Calu3 (cell line): ENCODE data around the gene PRR11. TPM values are rescaled to one million over a fixed set of nuclear protein-coding genes. Genes with fewer than 3 reads are reported as not detected.

Experiments
- BruUV-seq: library from RNA; stranded (reverse); fragments of 400-500 nt; replicated peaks from 2 replicates; lab custom pipeline; 2021; lab: Mats Ljungman, UMichigan
- CTCF ChIA-PET: fragments of 300-600 bp; sonication (Branson Sonifier 250); formaldehyde crosslinking; loops from one replicate; lab custom pipeline; 2022; ENCODE audit warnings: antibody characterized with exemption; lab: Charles Lee
- DNase-seq: peaks from one replicate; pipeline ENCODE4 v3.0.0; 2022
- H3K27ac Mint-ChIP-seq: one replicate; pipeline ENCODE4 v1.8.0; 2022; ENCODE audit warnings: mixed read lengths; ENCODE audit not compliant: unreplicated experiment
- H3K27me3 Mint-ChIP-seq: one replicate; pipeline ENCODE4 v1.8.0; 2022; ENCODE audit warnings: mixed read lengths; ENCODE audit not compliant: unreplicated experiment
- H3K36me3 Mint-ChIP-seq: one replicate; pipeline ENCODE4 v1.8.0; 2022; ENCODE audit warnings: mild to moderate bottlenecking, moderate library complexity, mixed read lengths; ENCODE audit not compliant: insufficient read depth, unreplicated experiment
- H3K4me1 Mint-ChIP-seq: one replicate; pipeline ENCODE4 v1.8.0; 2022; ENCODE audit warnings: mild to moderate bottlenecking, low read depth, mixed read lengths; ENCODE audit not compliant: unreplicated experiment
- H3K4me3 Mint-ChIP-seq: one replicate; pipeline ENCODE4 v1.8.0; 2022; ENCODE audit warnings: mild to moderate bottlenecking, low read depth, moderate library complexity, mixed read lengths; ENCODE audit not compliant: unreplicated experiment
- H3K9me3 Mint-ChIP-seq: one replicate; pipeline ENCODE4 v1.8.0; 2022; ENCODE audit warnings: low read depth, mixed read lengths; ENCODE audit not compliant: unreplicated experiment
- intact Hi-C: fragments of 100-400 bp; cut with micrococcal nuclease; formaldehyde crosslinking; loops from one replicate; pipeline ENCODE4 v1.10.0; 2022; ENCODE audit not compliant: unreplicated experiment
- microRNA-seq: library from miRNA; unstranded; fragments of <30 nt; microRNA quantifications from one replicate; pipeline ENCODE4 v1.2.0, GENCODE V29; 2022
- total RNA-seq: library from RNA; stranded (reverse); gene quantifications from 2 replicates; pipeline ENCODE4 v1.2.3, GENCODE V29; 2022
- TF ChIP-seq, protein P1 (sequence below): fragments of 200-600 bp; IDR thresholded peaks from one replicate; pipeline ENCODE4 v1.8.0; 2022; ENCODE audit warnings: antibody characterized with exemption; ENCODE audit not compliant: unreplicated experiment

The PRR11 gene
- total RNA-seq, 1 experiment from 2014 or later: 52.7 TPM

DNA sequence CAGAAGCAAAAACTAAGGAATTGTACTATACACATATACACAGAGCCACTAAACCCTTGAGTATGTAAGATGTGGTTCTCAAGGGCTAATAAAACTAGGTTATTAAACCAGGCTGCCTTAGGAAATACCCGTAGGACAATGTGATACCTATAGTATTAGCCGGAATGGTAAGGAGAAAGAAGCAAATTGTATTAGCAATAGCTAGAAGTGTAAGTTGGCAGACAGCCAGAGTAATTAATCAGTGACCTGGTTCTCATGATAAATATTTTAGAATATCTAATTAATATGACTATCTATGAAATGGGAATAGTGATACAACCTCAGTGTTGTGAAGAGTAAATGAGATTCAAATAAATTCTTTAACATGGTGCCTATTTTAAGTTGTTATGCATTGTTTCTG, 83.4 kb downstream of the PRR11 start:
- intact Hi-C loops: no loop called here
- no peak for DNase-seq
- BruUV-seq: no TSS peak
- Mint-ChIP-seq H3K9me3 (no peaks in the 10 kb centered on the region), H3K27ac (no peak overlapping the region), H3K4me3 (no peak overlapping the region), H3K27me3 (no peaks in the 10 kb centered on the region), H3K36me3 (no peaks in the 10 kb centered on the region), H3K4me1 (no peaks in the 10 kb centered on the region)
- CTCF ChIA-PET: interaction anchor here (0.6 to 0.7 kb wide), 2 partner anchors 16 to 85 kb away, joined by 3 read pairs; no protein-coding TSS in a partner anchor
- TF ChIP-seq, protein P1, sequence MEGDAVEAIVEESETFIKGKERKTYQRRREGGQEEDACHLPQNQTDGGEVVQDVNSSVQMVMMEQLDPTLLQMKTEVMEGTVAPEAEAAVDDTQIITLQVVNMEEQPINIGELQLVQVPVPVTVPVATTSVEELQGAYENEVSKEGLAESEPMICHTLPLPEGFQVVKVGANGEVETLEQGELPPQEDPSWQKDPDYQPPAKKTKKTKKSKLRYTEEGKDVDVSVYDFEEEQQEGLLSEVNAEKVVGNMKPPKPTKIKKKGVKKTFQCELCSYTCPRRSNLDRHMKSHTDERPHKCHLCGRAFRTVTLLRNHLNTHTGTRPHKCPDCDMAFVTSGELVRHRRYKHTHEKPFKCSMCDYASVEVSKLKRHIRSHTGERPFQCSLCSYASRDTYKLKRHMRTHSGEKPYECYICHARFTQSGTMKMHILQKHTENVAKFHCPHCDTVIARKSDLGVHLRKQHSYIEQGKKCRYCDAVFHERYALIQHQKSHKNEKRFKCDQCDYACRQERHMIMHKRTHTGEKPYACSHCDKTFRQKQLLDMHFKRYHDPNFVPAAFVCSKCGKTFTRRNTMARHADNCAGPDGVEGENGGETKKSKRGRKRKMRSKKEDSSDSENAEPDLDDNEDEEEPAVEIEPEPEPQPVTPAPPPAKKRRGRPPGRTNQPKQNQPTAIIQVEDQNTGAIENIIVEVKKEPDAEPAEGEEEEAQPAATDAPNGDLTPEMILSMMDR: no peak

DNA sequence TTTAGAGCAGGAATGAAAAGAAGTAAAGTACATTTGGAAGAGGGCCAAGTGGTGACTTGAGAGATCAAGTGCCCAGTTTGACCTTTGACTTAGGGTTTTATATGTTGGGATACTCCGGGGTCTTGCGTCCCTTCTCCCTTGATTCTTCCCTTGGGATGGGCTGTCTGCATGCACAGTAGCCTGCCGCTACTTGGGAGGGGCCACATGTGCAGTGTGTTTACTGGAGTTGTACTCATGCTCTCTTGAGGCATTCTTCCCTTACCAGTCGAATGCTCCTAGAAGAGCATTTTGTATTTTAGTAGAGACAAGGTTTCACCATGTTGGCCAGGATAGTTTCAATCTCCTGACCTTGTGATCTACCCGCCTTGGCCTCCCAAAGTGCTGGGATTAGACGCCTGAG, 88.5 kb downstream of the PRR11 start:
- Mint-ChIP-seq H3K27me3 (no peaks in the 10 kb centered on the region), H3K4me1 (no peaks in the 10 kb centered on the region), H3K9me3 (no peaks in the 10 kb centered on the region), H3K36me3 (no peaks in the 10 kb centered on the region), H3K4me3 (no peak overlapping the region), H3K27ac (no peak overlapping the region)
- no TSS peak for BruUV-seq
- CTCF ChIA-PET: no interaction called here
- intact Hi-C loops: no loop called here
- TF ChIP-seq, protein P1: no peak
- DNase-seq: no peak

Small RNAs within 50 kb of the gene (microRNA-seq; reads per million reads assigned to microRNA genes)
- gene MIR301A (2,466 reads per million, percentile 87 among the genes with 10 or more reads in this experiment), gene MIR454 (3,222 reads per million, percentile 89 among the genes with 10 or more reads in this experiment)

Other genes starting within 250 kb of the PRR11 start
- gene TRIM37, start 48.9 kb upstream of the PRR11 start, total RNA-seq: 16.2 and 17.2 TPM in 2 replicates
- gene SKA2, start 560 bp upstream of the PRR11 start, total RNA-seq: 36.3 and 44.1 TPM in 2 replicates
- 9.9 and 10.2 TPM in 2 replicates for gene SMG8, start 54.3 kb downstream of the PRR11 start, total RNA-seq
- 2.6 and 3.4 TPM in 2 replicates for gene GDPD1, start 64.8 kb downstream of the PRR11 start, total RNA-seq
- gene YPEL2, start 175.9 kb downstream of the PRR11 start, total RNA-seq: 2.3 and 4.1 TPM in 2 replicates